NCI-H226 (cell line): Measurements from ENCODE around the gene VSIG4.

Source experiments
- DNase-seq: peaks from one replicate; pipeline ENCODE4 v3.0.0-alpha.2; 2015

Gene VSIG4

GRCh38 chrX:66023385-66024091 lies 16.3 kb downstream of the VSIG4 start:
- no peak for DNase-seq

- no peak for DNase-seq
Measured at GRCh38 chrX:66022632-66023384, 17.1 kb downstream of the VSIG4 start.

- DNase-seq, result no peak
Measured at GRCh38 chrX:66021765-66022631, 17.9 kb downstream of the VSIG4 start.

GRCh38 chrX:66021401-66021764 lies 18.5 kb downstream of the VSIG4 start:
- DNase-seq, result no peak

- no peak for DNase-seq
Measured at GRCh38 chrX:66020631-66021334, 19.1 kb downstream of the VSIG4 start.

GRCh38 chrX:66019974-66020373 lies 19.9 kb downstream of the VSIG4 start:
- no peak for DNase-seq

GRCh38 chrX:66019310-66019652 lies 20.6 kb downstream of the VSIG4 start:
- DNase-seq, result no peak

- DNase-seq, result no peak
Measured at GRCh38 chrX:66018585-66019309, 21.1 kb downstream of the VSIG4 start.

- no peak for DNase-seq
Measured at GRCh38 chrX:66017659-66018170, 22.2 kb downstream of the VSIG4 start.

GRCh38 chrX:66016905-66017658 lies 22.8 kb downstream of the VSIG4 start:
- DNase-seq, result no peak

- DNase-seq, result no peak
Measured at GRCh38 chrX:66015900-66016689, 23.8 kb downstream of the VSIG4 start.

- no peak for DNase-seq
Measured at GRCh38 chrX:66015152-66015831, 24.6 kb downstream of the VSIG4 start.

GRCh38 chrX:66014556-66014955 lies 25.3 kb downstream of the VSIG4 start:
- DNase-seq, result no peak

GRCh38 chrX:66014084-66014483 lies 25.8 kb downstream of the VSIG4 start:
- DNase-seq, result no peak

- no peak for DNase-seq
Measured at GRCh38 chrX:66013194-66013816, 26.6 kb downstream of the VSIG4 start.

- no peak for DNase-seq
Measured at GRCh38 chrX:66012094-66012534, 27.8 kb downstream of the VSIG4 start.

- DNase-seq, result no peak
Measured at GRCh38 chrX:66009231-66009845, 30.5 kb downstream of the VSIG4 start.

GRCh38 chrX:66008328-66008970 lies 31.4 kb downstream of the VSIG4 start:
- no peak for DNase-seq
